H1 (cell line): ENCODE data around the gene GPR25. TPM values are rescaled to one million over a fixed set of nuclear protein-coding genes. Genes with fewer than 3 reads are reported as not detected.

Source experiments
- CREB1 ChIP-seq: IDR thresholded peaks from 2 replicates; pipeline ENCODE4 v1.6.1; 2012; ENCODE audit warnings: inconsistent platforms
- MAFK ChIP-seq: IDR thresholded peaks from 2 replicates; pipeline ENCODE4 v1.6.1; 2012; ENCODE audit warnings: low read depth, mild to moderate bottlenecking, improper control_type of control experiment, low read length
- RBBP5 ChIP-seq: IDR thresholded peaks from 2 replicates; pipeline ENCODE4 v1.7.1; 2012; ENCODE audit warnings: low read depth, mild to moderate bottlenecking, inconsistent platforms, low read length, moderate library complexity, borderline replicate concordance
- polyA plus RNA-seq, 7 experiments: library from polyadenylated mRNA; depleted of rRNA in 3 of 7; stranded (reverse) in 5 of 7; unstranded in 2 of 7; fragments of >200 nt in 5 of 7; fragments of 200-250 nt in 2 of 7; gene quantifications; 1 replicate in 5 of 7; 2 replicates in 1 of 7; 4 replicates in 1 of 7; pipeline versions ENCODE4 v1.2.1 to v1.2.3, GENCODE V29; 2011 to 2013; ENCODE audit warnings: missing spikeins in 2 of 7, mixed read lengths in 2 of 7
- total RNA-seq: library from RNA; stranded (reverse); fragmentation: NEBNext Ultra II Directional; extraction: Animal tissue kit (Norgen Biotek cat#: 25700); gene quantifications from 2 replicates; pipeline ENCODE4 v1.2.1, GENCODE V29; 2021
- TF ChIP-seq, protein P1 (sequence below): IDR thresholded peaks from 2 replicates; pipeline ENCODE4 v1.6.1; 2012; ENCODE audit warnings: inconsistent platforms
- TF ChIP-seq, protein P2 (sequence below), 3 experiments: IDR thresholded peaks; 1 replicate in 2 of 3; 2 replicates in 1 of 3; pipeline versions ENCODE4 v1.5.1 to v1.6.1; 2011; ENCODE audit warnings: low read length in 3 of 3, mild to moderate bottlenecking in 3 of 3, inconsistent platforms in 2 of 3, low read depth in 1 of 3, moderate library complexity in 1 of 3; ENCODE audit not compliant: insufficient read depth in 1 of 3; ENCODE audit errors: control extremely low read depth in 1 of 3
- TF ChIP-seq, protein P3 (sequence below): IDR thresholded peaks from 2 replicates; pipeline ENCODE4 v1.6.1; 2011; ENCODE audit warnings: low read length, improper control_type of control experiment

GPR25 gene
- total and polyA plus RNA-seq, 2 of the 8 experiments (the other 6 are each of a cell fraction or from before 2014, with no cell fraction given) = not detected

DNA sequence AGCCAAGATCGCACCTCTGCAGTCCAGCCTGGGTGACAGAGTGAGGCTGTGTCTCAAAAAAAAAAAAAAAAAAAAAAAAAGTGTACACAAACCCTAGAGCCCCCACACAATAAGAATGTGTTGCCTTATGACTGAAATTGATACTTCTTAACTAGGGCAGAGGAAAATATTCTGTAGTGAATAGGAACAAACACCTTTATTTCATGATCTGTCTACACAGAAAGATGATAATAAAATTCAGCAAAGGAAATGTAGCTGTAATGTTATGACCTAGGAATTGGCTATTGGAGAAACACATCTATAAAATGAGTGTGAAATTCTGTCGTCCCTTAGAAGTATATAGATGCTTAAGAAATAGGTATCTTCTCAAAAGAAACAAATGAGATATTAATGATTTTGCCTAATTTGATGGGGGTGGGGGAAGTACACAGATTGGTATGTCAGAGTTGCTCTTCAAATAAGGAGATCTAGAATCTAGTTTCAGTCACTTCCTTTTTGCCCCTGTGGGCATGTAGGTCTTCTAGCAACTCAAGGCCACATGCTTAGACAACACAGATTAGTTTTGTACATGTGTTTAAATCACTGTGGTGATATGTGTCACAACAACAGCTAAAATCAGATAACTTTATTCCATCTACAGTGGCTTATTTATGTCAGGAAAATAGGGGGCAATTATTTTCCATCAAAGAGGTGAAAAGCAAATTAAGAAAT lies 10.7 kb upstream of the GPR25 start (continued):
- TF ChIP-seq RBBP5 = no peak
- TF ChIP-seq, protein P1, sequence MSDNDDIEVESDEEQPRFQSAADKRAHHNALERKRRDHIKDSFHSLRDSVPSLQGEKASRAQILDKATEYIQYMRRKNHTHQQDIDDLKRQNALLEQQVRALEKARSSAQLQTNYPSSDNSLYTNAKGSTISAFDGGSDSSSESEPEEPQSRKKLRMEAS = no peak
- TF ChIP-seq CREB1 = no peak
- TF ChIP-seq, protein P2, sequence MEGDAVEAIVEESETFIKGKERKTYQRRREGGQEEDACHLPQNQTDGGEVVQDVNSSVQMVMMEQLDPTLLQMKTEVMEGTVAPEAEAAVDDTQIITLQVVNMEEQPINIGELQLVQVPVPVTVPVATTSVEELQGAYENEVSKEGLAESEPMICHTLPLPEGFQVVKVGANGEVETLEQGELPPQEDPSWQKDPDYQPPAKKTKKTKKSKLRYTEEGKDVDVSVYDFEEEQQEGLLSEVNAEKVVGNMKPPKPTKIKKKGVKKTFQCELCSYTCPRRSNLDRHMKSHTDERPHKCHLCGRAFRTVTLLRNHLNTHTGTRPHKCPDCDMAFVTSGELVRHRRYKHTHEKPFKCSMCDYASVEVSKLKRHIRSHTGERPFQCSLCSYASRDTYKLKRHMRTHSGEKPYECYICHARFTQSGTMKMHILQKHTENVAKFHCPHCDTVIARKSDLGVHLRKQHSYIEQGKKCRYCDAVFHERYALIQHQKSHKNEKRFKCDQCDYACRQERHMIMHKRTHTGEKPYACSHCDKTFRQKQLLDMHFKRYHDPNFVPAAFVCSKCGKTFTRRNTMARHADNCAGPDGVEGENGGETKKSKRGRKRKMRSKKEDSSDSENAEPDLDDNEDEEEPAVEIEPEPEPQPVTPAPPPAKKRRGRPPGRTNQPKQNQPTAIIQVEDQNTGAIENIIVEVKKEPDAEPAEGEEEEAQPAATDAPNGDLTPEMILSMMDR (IDR thresholded peaks at IDR 0.05; ENCODE audit: control extremely low read depth in 1 of 3, insufficient read depth in 1 of 3, low read depth in 1 of 3, low read length in 3 of 3) = no peak
- TF ChIP-seq MAFK = no peak
- TF ChIP-seq, protein P3, sequence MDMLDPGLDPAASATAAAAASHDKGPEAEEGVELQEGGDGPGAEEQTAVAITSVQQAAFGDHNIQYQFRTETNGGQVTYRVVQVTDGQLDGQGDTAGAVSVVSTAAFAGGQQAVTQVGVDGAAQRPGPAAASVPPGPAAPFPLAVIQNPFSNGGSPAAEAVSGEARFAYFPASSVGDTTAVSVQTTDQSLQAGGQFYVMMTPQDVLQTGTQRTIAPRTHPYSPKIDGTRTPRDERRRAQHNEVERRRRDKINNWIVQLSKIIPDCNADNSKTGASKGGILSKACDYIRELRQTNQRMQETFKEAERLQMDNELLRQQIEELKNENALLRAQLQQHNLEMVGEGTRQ = no peak
